Sigmoid colon (tissue), 7 donors: Measurements from ENCODE around the gene EPHA7. TPM values are rescaled to one million over a fixed set of nuclear protein-coding genes. Genes with fewer than 3 reads are reported as not detected.

Source experiments
- DNase-seq: peaks from one replicate; pipeline ENCODE4 v3.0.0-alpha.2; 2019
- H3K27ac ChIP-seq, 4 donors: fragments of 200-600 bp; sonication (generic); one replicate each; pipeline ENCODE4 v1.5.1; 2016 to 2019; ENCODE audit warnings: mild to moderate bottlenecking in 1 of 4
- H3K27me3 ChIP-seq, 3 donors: fragments of 200-600 bp; sonication (generic); one replicate each; pipeline ENCODE4 v1.5.1; 2019; ENCODE audit warnings: mild to moderate bottlenecking in 1 of 3
- H3K36me3 ChIP-seq, 4 donors: fragments of 200-600 bp; sonication (generic); one replicate each; pipeline ENCODE4 v1.5.1; 2016 to 2019
- H3K4me1 ChIP-seq, 4 donors: fragments of 200-600 bp; sonication (generic); one replicate each; pipeline ENCODE4 v1.5.1; 2017 to 2019
- H3K4me3 ChIP-seq, 4 donors: fragments of 200-600 bp; sonication (generic); one replicate each; pipeline ENCODE4 v1.5.1; 2017 to 2019; ENCODE audit warnings: mild to moderate bottlenecking in 2 of 4, moderate library complexity in 1 of 4
- H3K9me3 ChIP-seq, 4 donors: fragments of 200-600 bp in 3 of 4; sonication (generic) in 3 of 4; one replicate each; pipeline versions ENCODE4 v1.5.1 to v1.6.1; 2013 to 2019
- CTCF ChIP-seq, 4 experiments: fragments of 450-650 bp in 3 of 4; fragments of 200-600 bp in 1 of 4; IDR thresholded peaks; one replicate each; pipeline ENCODE4 v1.5.1; 2016 to 2019; ENCODE audit warnings: antibody characterized with exemption in 4 of 4, mild to moderate bottlenecking in 3 of 4, moderate library complexity in 2 of 4
- EP300 ChIP-seq, 4 donors: sonication (generic); formaldehyde crosslinking; IDR thresholded peaks; one replicate each; pipeline ENCODE4 v1.6.1; 2017; ENCODE audit warnings: antibody characterized with exemption in 4 of 4
- POLR2A ChIP-seq, 2 donors: fragments of 450-650 bp; IDR thresholded peaks; one replicate each; pipeline ENCODE4 v1.6.1; 2016; ENCODE audit warnings: antibody characterized with exemption in 2 of 2, mild to moderate bottlenecking in 2 of 2, moderate library complexity in 2 of 2
- POLR2AphosphoS5 ChIP-seq, 4 donors: sonication (generic); formaldehyde crosslinking; IDR thresholded peaks; one replicate each; pipeline ENCODE4 v1.6.1; 2017; ENCODE audit warnings: antibody characterized with exemption in 4 of 4
- WGBS, 2 donors: extraction: QIAGEN DNeasy Blood & Tissue Kit; methylation state at CpG; one replicate each; pipeline ENCODE4 v1.1.7; 2013; 5-methylcytosine and 5-hydroxymethylcytosine counted together
- intact Hi-C: fragments of 100-400 bp; cut with DNase I; formaldehyde crosslinking; loops from one replicate; pipeline ENCODE4 v1.15.1; 2023
- polyA plus RNA-seq, 3 donors: library from polyadenylated mRNA; stranded (reverse); fragments of 200-250 nt; gene quantifications; one replicate each; pipeline ENCODE4 v1.2.3, GENCODE V29; 2013
- total RNA-seq, 4 donors: library from RNA; depleted of rRNA; stranded (reverse); fragments of >200 nt; gene quantifications; one replicate each; pipeline ENCODE4 v1.1.0, GENCODE V29; 2016
- donor health status: healthy with polysubstance abuse.
- donor health status: Bipolar disorder and iron deficiency.
- donor health status: healthy.

EPHA7 gene
- total and polyA plus RNA-seq, 7 donors = 1.2 to 134 (median 70.3) TPM; not detected in 1

GRCh38 chr6:93325761-93326160 is 93.6 kb downstream of the EPHA7 start:
- no peak for TF ChIP-seq POLR2A (IDR thresholded peaks at IDR 0.05)
- no peak for TF ChIP-seq POLR2AphosphoS5 (IDR thresholded peaks at IDR 0.05)
- DNase-seq = no peak
- Histone ChIP-seq H3K27me3 (no peaks in the 10 kb centered on the region), H3K9me3 (no peaks in the 10 kb centered on the region), H3K4me3 (no peak overlapping the region), H3K4me1 (no peaks in the 10 kb centered on the region), H3K27ac (no peak overlapping the region), H3K36me3 (no peaks in the 10 kb centered on the region)
- intact Hi-C loops = no loop called here
- WGBS, 2 donors = 87 to 92% methylated on average over 3 of the region's 3 CpGs

GRCh38 chr6:93323630-93324029 is 95.7 kb downstream of the EPHA7 start:
- Histone ChIP-seq H3K27ac (no peak overlapping the region), H3K9me3 (no peaks in the 10 kb centered on the region), H3K4me1 (no peaks in the 10 kb centered on the region), H3K36me3 (no peaks in the 10 kb centered on the region), H3K27me3 (no peaks in the 10 kb centered on the region), H3K4me3 (no peak overlapping the region)
- DNase-seq = no peak
- no peak for TF ChIP-seq CTCF (IDR thresholded peaks at IDR 0.05)
- no peak for TF ChIP-seq EP300 (IDR thresholded peaks at IDR 0.05)
- no peak for TF ChIP-seq POLR2AphosphoS5 (IDR thresholded peaks at IDR 0.05)
- no peak for TF ChIP-seq POLR2A (IDR thresholded peaks at IDR 0.05)
- intact Hi-C loops = no loop called here
- 65 to 78% methylated on average over 1 of the region's 1 CpG for WGBS, 2 donors

- Histone ChIP-seq H3K9me3 (no peaks in the 10 kb centered on the region), H3K27ac (no peak overlapping the region), H3K4me3 (no peak overlapping the region), H3K36me3 (no peaks in the 10 kb centered on the region), H3K4me1 (no peaks in the 10 kb centered on the region), H3K27me3 (no peaks in the 10 kb centered on the region)
- WGBS, 2 donors = 84 to 90% methylated on average over 1 of the region's 1 CpG
- TF ChIP-seq POLR2AphosphoS5 (IDR thresholded peaks at IDR 0.05) = no peak
- no peak for TF ChIP-seq POLR2A (IDR thresholded peaks at IDR 0.05)
- TF ChIP-seq CTCF (IDR thresholded peaks at IDR 0.05) = no peak
- TF ChIP-seq EP300 (IDR thresholded peaks at IDR 0.05) = no peak
- no peak for DNase-seq
- intact Hi-C loops = no loop called here
These were observed 96.7 kb downstream of the EPHA7 start for GRCh38 chr6:93322651-93323050.

- H3K36me3 ChIP-seq = no peaks in the 10 kb centered on the region
- 48 to 69% methylated on average over 2 of the region's 2 CpGs for WGBS, 2 donors
- no peaks in the 10 kb centered on the region for H3K9me3 ChIP-seq
- H3K4me1 ChIP-seq = no peaks in the 10 kb centered on the region
- intact Hi-C loops = no loop called here
- H3K27me3 ChIP-seq = no peaks in the 10 kb centered on the region
- TF ChIP-seq POLR2AphosphoS5 (IDR thresholded peaks at IDR 0.05) = no peak
- no peak for TF ChIP-seq EP300 (IDR thresholded peaks at IDR 0.05)
- no peak for TF ChIP-seq CTCF (IDR thresholded peaks at IDR 0.05)
- TF ChIP-seq POLR2A (IDR thresholded peaks at IDR 0.05) = no peak
- no peak overlapping the region for H3K4me3 ChIP-seq
- no peak for DNase-seq
- H3K27ac ChIP-seq = no peak overlapping the region
These were observed 100.1 kb downstream of the EPHA7 start for GRCh38 chr6:93319304-93319703.

GRCh38 chr6:93318121-93318520 is 101.2 kb downstream of the EPHA7 start:
- Histone ChIP-seq H3K36me3 (no peaks in the 10 kb centered on the region), H3K27me3 (no peaks in the 10 kb centered on the region), H3K9me3 (no peaks in the 10 kb centered on the region), H3K27ac (no peak overlapping the region), H3K4me3 (no peak overlapping the region), H3K4me1 (no peaks in the 10 kb centered on the region)
- intact Hi-C loops = no loop called here
- WGBS, 2 donors = 75 to 77% methylated on average over 1 of the region's 1 CpG
- no peak for DNase-seq
- TF ChIP-seq POLR2A (IDR thresholded peaks at IDR 0.05) (no peak), CTCF (IDR thresholded peaks at IDR 0.05) (no peak), EP300 (IDR thresholded peaks at IDR 0.05) (no peak), POLR2AphosphoS5 (IDR thresholded peaks at IDR 0.05) (no peak)
